Tongue (tissue), 2 donors: ENCODE results near the gene SATB1. TPM values are rescaled to one million over a fixed set of nuclear protein-coding genes. Genes with fewer than 3 reads are reported as not detected.
A peak's percentile ranks its signal among the peaks of the same experiment; 100 is the strongest.
"Not testable (repeated sequence)": the region's sequence is repeated elsewhere in the genome, so short reads cannot be mapped to it uniquely, and the experiment has no call there.

Source experiments
- DNase-seq: peaks from one replicate; pipeline ENCODE4 v3.0.0-alpha.2; 2015
- total RNA-seq: library from RNA; depleted of rRNA; stranded (reverse); fragments of >200 nt; gene quantifications from one replicate; pipeline ENCODE4 v1.2.3, GENCODE V29; 2014

SATB1 gene
- 50.3 TPM for total RNA-seq

DNA sequence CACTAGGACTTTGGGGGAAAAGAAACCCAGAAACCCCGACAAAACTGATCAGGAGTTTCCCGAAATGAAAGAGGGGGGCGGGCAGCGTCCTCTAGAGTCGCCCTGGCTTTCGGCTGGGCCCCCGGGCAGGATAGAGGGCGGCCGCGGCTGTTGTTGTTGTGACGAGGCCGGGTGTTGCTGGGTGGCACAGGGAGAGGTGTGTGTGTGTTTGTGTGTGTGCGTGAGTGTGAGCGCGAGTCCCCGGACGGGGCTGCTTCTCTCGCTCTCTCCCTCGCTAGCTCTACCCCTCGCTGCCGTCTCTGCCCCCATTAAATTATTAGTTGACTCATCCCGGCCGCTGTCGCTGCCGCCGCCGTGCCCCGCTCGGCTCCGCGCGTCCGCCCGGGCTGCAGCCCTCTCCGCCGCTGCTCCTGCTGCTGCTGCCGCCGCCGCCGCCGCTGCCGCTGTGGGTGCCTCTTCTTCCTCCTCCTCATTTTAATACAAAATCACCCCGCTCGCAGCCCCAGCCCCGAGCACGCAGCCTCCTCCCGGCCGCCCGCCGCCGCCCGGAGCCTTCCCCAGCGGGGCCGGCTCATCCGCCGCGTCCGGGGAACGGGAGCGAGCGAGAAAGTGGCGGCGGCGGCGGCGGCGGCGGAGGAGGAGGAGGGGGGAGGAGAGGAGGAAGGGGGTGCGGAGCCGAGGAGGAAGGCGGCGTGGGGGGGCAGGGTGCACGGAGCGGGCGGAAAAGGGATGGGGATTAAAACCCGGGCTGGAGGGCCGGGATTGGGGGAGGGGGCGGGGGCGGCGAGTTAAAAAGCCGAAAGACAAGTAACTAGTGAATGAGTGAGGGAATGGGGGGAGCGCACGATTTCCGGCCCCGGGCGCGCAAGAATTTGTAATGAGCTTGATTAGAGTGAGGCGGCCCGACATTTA, at the start of gene SATB1:
Gene SATB1, minus strand, starts transcription at position 611 of the 912 bp plus-strand sequence. CDS start 4,372 bp downstream, outside the sequence.
- peak; percentile 88 for DNase-seq

DNA sequence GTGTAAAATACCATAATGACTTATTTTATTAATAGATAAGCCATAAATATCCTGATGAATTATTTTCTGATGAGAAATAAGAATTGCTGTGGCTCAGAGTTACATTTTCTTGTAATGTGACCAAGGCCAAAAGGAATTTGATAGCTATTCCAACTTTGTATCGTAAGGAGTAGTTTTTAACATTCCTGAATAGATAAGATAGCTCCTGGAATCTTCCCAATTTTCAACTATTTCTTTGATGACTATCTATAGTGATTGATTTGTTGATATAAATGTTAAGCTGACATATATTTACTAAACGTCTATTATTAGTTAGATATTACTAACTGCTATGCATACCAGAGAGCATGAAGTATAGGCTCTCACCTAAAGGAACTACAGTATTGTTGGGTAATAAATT, 49.1 kb upstream of the SATB1 start:
- no peak for DNase-seq

DNA sequence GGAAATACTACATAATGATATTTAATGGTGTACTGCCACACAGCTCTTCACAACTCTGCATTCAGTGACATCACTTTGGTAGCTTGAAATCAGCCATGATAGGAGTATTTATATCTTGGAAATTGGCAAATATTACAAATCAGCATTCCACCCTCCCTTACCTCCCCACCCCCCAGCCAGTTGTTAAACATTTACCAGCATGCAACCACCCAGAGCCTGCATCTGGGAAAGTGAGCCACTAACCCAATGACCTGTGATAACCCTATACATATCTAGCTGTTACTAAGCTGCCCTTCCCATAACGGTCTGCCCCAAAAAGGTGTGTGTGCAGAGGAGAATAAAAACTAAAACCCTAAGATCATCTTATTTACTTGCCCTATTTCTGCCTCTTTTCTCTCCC, 44.6 kb upstream of the SATB1 start:
- no peak for DNase-seq

DNA sequence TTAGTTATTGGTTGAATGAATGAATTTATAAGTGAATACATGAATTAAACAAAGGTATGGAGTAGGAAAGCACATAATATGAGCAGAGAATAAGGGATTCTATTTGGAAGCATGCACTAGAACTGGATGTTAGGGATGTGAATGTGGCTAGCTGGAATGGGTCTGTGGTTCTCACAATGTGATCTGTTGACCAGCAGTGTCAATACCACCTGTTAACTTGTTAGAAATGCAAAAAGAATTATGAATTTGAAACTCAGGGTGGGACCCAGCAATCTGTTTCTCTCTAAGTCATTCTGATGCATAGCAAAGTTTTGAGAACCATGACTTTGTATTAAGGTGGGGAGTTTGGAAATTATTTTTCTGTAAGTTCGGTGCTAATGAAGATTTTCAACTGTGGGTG, 41.0 kb upstream of the SATB1 start:
- no peak for DNase-seq

DNA sequence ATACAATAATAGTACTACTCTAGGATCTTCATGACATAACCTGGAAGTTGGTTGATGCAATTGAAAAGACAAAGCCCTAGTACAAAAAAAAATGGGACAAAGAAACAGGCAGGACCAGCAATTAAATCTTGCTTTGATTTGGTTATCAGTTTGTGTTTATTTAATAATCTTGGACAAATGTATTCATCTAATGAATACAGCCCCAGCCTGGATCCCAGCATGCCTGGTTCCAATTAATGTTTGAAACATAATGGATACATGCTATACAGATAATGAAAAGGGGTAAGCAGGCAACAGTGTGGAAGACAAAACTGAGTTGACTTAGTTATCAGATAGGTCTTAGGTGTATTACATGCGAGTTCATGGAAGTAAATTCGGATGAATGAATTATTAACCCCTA, 29.6 kb upstream of the SATB1 start:
- no peak for DNase-seq

DNA sequence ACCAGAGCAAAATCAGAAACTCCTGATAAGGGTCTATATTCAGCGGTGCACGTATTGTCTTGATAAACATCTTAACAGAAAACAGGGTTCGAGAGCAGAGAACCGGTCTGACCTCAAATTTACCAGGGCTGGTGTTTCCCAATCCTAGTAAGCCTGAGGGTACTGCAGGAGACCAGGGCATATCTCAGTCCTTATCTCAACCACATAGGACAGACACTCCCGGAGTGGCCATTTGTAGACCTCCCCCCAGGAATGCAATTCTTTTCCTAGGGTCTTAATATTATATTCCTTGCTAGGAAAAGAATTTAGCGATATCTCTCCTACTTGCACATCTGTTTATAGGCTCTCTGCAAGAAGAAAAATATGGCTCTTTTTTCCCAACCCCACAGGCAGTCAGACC, 24.5 kb upstream of the SATB1 start:
- not testable (repeated sequence) for DNase-seq

DNA sequence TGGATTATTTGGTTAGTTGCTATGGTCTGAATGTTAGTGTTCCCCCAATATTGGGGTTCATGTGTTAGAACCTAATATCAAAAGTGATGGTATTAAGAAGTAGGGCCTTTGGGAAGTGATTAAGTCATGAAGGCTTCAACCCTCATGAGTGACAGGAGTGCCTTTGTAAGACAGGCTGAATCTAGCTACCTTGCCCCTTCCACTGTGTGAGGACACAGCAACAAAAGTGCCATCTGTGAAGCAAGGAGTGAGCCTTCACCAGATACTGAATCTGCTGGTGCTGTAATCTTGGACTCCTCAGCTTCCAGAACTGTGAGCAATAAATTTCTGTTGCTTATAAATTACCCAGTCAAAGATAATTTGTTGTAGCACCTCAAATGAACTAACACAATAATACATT, 22.6 kb upstream of the SATB1 start:
- DNase-seq: no peak

DNA sequence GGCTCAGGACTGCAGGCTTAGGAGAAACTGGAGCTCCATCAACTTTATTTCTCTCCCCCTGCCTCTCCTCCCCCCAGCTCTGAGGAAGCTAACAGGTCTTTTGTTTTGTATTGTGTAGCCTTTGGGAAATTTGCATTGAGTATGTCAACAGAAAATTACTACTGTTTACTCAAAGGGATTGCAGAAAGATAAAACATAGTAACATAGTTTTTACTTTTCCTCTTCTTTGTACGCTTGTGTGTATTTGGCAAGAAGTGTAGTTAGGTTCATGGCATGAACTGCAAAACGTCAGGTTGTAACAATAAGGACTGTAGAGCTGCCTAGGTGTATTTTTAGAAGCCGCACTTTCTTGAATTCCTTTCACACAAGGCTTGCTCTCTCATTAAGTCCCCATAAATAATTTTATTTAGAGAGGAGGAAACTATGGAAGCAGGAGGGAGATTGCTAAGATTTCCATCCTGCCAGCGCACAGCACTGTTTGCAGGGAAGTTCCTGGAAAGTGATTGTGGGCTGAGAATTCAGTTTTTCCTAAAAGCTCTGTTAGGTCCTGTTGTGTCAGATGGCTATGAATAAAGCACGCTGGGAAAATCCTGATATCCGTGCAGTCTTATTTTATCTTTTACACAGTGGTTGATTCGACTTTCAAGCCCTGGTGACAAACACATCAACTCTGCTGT, 21.1 kb upstream of the SATB1 start:
- DNase-seq: no peak

DNA sequence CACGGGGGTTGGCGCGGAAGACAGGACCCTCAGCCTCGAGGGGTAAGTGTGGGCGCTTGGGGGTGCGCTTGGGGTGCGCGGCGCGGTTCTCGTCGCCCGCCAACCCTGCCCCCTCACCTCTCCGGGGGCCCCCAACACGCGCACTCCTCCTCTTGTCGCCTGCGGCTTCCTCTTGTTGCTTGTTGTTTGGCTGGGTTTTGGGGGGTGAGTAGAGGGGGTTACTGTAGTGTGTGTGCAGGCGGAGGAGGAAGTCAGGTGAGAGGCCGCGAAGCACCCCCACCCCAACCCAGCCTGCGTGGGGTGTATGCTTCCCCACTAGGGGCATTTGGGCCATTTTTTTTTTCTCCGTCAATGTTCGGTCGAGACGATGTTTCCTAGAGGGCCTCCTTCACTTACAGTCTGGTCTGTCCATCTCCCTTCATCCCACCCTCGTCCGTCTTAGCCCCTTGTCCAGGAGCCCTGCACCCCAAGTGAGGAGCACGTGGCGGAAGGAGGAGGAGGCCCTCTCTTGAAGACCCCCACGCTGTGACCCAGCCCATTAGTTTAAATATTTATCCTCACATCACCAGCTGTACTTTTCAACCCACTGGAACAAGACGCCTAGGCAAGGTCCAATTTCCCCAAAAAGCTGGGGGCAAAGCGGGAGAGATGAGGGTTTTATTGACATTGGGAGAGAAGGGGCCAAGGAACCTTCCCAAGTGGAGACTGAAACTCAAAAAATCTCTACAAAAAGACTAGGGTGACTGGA, 20.4 kb upstream of the SATB1 start:
- peak; percentile 28 for DNase-seq

DNA sequence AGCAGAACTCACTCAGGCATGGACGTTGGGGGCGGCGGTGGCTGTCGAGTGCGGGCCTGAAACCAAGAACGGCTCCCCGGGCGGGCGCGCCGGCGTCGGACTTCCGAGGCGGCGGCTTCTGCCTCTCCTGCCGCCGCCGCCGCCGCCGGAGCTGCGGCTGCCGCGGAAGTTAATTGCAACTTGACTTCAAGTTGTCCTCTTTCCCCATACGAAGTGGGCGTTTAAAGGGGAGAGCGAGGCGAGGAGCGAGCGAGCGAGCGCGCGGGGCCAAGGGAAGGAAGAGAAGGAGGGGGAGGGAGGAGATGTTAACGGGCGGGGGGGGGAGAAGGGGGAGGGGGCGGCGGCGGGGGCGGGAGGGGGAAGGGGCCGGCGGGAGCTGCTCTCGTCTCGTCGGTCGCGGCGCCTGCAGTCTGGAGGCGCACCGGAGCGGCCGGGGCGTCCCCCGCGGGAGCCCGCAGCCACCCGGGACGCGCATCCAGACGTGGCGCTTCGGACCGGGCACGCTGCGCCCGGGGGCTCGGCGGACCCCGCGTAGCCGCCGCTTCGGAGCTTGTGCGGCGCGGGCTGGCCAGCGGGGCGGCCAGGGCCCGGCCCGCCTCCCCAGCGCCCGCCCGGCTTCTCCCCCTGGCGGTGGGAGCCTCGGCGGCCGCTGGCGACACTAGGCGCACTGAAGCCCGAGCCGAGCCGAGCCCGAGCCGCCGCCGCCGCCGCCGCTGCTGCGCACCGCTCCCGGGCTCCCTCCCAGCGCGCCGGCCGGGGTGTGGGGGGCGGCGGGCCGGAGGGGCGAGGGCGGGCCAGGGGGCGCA, 19.7 kb upstream of the SATB1 start:
- peak; percentile 87 for DNase-seq

DNA sequence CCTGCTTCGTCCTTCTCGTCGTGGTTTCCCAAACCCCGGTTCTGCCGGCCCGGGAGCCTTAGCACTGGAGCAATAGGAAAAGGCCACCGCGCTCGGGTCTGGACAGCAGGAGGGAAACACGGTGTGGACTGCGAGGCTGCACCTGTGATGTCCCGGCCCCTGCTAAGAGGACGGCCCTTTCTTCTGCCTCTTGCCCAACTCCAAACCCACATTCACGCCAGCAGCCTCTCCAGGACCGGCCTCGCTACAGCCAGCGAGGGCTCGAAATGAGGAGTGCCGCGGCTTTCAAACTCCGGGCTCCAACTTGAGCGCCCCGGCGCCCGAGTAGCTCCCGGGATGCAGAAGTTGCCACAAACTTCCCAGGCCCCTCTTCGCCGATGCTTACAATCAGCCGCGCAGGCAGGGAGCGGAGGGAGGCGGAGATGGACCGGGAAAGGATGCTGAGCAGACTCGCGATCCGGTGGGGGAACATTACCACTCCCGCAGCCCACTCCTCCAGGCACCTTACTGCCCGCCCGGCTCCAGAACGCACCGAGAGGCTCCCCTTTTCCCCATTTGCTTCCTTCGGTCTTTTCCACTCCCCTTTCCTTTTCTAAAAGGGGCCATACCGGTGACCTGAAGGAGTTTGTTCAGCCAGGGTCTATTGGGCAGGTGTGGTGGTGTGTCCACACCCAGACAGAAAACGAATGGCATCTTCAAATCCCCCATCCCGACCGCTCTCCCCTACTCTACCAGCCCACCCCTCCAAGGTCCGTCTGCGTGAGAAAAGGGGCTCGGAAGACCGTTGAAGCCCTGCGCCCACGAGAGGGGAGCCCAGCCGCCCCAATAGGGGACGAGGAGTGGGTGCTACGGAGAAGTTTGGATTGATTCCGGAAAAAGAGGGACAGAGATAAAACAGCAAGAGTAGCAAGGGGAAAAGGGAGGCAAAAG, 18.8 kb upstream of the SATB1 start:
- DNase-seq: peak; percentile 40

DNA sequence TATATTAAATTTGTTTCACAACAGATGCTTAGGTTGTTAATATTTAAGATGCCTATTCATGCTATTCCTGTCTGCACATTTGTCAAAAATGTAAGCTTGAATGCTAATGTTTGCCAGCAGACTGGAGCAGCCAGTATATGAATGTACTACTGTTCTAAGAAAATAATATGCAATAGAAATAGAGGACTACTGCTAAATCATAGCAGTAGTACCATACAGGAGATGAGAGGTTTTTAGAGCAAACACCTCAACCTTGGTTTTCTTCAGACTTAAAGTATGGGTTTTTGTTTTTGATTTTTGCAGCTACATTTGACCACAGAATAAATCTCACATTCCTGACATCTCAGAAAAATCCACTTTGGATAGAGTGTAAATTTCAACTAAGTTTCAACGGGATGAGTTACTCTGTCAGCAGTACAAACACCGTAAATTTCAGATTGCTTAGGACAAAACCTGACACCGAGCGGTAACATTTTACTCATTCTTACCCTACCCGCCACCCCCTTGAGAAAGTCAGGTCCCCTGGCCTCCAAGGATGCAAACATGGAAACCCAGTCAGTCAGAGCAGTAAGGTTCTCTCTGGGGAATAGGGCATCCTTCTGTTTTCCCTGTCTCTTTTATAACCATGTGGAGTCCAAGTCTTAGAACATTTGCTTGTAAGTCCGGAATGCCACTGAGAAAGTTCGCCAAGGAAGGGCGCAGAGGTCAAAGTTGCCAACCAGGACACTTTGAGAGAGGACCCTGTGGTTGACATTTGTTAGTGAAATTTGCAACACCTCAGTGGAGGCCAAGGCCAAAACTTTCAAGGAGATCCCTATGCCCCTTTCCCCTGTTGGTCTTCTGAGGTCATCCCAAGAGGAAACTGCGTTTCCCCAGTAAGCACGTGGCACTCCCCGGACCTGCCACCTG, 17.9 kb upstream of the SATB1 start:
- no peak for DNase-seq

DNA sequence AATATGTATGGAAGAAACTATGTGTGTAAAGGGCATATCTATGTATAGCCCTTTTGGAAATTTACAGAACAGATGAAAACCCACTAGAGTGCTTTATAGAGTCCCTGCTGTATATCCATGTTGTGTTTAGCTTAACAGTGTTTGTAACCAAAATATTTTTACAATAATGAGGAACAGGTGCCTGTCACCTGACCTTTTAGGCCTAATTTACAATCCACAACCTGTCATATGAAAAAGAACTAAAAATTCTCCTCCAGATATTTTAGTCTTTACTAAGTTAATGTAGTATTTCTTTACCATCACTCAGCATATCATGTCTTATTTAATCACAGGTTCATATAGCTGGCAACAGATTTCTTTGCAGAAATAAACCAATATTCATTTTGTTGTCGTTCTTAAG, 16.4 kb upstream of the SATB1 start:
- no peak for DNase-seq

DNA sequence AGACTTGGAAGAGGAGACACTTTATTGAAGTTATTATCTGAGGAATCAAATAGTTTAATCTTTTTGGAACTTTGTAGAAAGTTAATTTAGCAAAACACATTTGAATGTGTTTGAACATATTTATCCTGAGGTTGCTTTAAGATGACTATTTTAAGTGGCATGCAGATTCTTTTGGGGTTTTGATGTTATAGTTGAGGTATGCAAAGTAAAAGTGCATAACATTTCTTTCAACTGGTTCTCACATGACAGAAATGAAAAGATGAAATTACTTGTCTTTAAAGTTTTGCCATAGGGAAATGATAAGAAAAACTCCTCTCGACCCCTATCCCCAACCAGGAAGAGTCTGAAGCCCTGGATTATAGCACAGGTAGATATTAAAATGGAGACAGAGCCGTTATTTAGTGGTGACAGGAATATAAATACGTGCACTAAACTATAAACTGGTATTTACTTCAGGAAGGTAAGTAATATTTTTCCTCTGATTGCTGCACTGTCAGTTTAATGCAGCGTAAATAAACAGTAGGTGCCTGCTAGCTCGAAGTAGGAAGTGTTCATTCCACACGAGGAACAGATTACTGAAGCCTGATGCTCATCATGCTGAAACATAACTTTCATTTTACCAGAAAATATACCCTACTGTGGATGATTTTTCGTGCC, 15.1 kb upstream of the SATB1 start:
- DNase-seq: no peak

DNA sequence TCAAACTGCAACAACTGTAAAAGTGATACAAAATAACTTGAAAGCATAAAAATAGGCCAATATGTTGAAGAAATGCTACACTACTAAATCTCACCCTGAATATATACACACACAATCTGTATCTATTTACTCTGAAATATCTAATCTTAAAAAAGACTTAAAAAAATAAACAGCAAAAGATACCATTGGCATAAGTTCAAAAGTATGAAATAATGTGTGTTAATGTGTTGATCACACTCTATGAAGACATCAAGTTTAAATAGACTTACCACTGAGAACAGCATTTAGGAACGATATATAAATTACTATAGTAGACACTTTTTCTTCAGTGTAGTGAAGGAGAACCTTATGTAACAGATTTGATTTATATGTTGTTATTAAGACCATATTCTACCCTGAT, 14.1 kb upstream of the SATB1 start:
- DNase-seq: no peak

DNA sequence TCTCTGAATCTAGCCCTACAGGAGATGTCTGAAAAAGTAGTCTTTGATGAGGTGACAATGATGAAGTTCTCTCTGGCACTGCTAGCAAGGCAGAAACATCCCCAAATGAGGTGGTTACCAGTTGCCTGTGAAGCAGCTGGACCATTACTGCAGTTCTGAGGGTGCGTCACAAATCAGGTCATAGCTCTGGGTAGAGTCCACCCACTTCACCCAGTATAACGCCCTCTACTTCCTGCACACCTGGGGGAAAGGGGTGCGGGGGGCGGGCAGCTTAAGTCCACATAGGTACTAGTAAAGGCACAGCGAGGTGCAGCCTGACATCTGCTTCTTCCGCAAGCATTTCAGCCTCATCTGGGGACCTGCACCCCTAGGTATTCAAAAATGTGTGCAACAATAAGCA, 13.4 kb upstream of the SATB1 start:
- DNase-seq: no peak

DNA sequence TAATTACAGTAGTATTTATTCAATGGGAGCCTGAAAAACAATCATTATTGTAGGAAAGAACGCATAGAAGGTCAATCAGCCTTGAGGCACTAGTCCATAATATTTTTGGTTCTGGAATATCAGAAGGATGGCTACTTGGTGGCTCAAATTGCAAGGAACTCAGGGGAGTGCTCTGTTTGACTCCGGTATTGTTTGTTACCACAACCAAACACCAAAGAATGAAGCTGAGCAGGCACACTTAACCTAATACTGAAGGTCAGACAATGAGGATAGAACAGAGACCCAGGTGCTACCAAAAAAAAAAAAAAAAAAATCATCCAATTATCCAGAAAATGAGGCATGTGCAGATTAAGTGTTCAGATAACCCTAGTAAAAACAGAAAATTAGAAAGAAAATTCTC, 11.1 kb upstream of the SATB1 start:
- DNase-seq: no peak

DNA sequence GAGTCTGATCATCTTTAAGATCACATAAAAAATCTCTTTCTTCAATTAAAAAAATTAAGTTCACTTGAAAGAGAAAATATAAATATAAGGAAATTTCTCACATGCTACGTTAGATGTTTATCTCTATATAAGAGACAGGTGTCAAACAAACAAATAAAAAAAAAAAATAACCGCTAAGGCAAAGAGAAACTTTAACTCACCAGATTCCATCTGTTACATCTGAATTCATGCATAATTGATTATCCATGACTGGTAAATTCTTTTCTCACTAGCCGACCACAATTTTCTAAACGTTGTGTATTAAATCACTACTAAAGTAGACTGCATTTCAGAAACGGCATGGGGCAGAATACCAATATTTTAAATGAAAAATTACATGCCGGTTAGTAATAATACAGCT, 9.6 kb upstream of the SATB1 start:
- no peak for DNase-seq

DNA sequence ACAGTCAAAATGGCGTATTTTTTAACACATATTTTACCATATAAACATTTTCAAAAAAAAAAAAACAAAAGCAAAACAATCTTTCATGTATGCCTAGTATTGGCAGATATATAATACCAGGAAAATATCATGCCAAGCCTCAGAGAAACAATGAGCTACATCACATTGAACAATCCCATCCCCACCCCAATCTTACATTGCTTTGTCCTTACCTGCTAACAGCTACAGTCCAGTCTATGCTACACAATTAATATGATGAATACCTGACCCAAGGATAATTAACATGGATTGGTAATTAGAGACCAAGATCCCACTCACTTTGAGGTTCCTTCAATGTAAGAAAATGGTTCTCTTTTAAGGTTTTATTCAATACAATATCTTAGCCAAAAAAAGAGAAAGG, 7.6 kb upstream of the SATB1 start:
- no peak for DNase-seq
